GM18526 (cell line): ENCODE results near the gene AGA.

Experiments used
- POLR2A ChIP-seq: IDR thresholded peaks from 3 replicates; pipeline ENCODE4 v1.6.1; 2011; ENCODE audit not compliant: insufficient read length; ENCODE audit errors: extremely low read depth

The AGA gene

DNA sequence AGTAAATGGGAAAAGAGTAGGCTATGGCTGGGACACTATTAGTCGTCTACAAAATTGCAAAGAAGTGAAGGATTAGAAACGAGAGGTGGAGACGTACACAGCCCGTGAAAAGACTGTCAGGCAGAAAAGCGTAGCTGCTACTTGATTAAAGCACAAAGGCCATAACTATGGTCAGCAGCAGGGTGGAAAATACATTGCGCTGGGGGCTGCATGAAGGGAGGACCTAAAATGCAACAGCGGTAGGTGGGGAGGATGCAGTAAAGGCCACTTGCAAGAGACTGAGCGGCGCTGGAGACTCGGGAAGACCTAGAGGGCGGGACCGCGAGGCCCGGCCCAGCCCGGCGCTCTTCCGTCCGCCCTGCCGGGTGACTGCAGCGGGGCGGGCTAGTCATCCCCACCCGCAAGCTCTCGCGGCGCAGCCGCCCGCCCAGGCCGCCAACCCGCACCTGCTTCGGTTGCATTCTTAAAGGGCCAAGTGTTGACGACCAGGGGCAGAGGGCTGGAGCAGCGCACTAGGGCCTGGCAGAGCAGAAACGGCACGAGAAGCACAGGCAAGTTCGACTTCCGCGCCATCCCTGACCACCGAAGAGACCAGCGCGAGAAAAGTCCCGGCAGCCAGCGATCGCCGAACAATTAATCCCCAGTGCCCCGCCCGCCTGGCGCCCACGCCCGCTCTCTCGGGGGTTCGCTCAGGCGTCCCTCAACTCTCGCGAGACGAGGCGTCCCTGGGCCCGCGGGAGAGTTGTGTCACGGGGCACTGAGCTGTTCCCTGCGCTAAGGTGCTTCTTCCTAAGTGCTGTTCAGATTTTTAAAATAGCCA is at the start of gene AGA:
Gene AGA (minus strand): TSS at position 635 of the 820 bp plus-strand sequence. CDS start 62 bp downstream, at position 573.
- peak; percentile 90 for TF ChIP-seq POLR2A

DNA sequence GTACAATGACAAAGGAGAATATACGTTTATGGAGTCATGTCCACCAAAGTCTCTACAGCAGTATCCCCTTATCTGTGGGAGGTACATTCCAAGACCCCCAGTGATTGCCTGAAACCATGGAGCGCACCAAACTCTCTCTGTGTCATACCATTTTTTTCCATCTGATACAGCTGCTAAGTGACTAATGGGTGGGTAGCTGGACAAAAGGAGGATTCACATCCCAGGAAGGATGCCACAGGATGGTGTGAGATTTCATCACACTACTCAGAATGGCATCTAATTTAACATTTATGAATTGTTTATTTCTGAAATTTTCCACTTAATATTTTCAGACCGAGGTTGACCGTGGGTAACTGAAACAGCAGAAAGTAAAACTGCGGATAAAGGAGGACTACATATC is 49.8 kb upstream of the AGA start:
- TF ChIP-seq POLR2A, result no peak

DNA sequence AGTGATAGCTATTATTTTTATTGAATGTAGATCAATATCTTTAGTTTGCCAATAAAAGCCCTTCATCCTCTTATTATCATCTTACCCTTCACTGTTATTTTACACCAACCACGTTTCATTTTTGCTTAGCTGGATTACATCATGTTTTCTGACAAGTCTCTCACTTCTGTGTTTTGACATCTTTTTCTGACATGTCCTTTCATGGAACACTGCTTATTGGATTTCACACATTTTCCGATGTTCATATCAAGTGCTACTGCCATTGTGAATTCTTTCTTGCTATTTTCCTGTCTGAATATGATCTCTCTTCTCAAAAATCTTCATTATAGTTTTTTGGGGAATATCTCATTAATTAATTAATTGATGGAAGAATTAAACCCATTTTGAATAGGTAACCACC is 48.5 kb upstream of the AGA start:
- TF ChIP-seq POLR2A, result no peak

DNA sequence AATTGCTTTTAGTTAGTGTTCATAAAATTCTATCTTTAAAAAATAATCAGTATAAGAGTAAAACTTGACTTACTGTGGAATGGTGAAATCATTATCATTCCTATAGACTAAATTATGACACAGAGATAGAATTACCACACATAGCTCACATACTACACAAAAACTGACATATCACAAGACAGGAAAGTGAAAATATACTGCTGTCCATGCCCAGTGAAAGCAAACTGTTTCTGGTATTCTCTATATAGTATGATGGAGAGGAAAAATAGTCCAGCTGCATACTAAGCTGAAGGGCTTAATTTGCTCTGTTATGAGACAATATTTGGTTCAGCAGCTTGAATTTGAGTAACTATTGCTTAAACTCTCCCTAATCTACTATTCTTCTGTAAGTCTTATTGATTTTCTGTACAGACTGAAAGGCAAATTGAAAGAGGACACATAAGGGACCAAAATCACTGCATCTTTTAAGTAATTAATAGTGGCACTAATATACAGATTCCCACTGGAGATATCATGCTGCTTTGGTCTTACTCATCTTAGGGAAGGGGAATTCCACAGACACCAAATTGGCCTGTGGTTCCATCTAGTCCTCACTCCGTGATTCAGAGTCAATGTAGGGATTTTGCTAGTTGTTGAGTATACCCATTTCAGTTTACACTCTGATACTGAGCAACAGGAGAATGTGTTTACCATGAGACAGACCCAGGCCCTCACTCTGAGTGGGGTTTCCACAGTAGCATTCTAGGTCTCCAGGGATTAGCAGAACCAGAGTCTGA is 47.4 kb upstream of the AGA start:
- TF ChIP-seq POLR2A, result no peak

DNA sequence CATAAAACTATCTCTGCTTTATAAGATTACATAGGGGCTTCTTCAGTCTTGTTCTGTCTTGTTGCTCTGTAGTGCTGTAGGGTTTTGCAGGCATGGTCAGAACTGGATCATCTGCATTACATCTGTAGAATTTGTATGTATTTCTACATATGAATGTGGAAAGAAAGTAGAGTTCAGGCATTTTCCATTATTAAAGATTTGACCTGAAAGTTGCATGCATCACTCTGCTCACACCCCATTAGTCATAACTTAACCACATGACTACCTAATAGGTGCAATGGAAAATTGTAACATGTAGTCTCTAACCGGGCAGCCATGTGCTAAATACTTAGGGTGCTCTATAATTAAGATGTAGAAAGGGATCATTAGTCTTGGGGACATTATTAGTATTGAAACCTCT is 45.7 kb upstream of the AGA start:
- TF ChIP-seq POLR2A, result no peak

DNA sequence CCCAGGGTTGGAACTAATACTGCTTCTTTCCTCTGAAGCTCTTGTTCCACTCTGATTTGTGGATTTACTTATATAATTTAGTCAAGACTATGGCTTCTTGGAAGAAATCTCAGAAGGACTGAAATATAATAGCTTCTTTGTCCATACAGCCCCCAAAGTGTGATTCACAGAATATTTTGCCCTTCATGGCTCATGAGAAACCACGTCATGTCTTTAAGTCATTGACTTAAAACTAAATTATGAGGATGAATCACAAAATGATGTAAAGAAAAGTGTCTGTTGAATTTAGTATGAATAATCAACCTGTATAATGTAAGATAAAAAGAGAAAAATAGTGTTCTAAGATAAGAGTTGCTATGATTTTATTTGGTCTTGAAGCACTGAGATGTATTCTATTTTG is 43.3 kb upstream of the AGA start:
- TF ChIP-seq POLR2A, result no peak

DNA sequence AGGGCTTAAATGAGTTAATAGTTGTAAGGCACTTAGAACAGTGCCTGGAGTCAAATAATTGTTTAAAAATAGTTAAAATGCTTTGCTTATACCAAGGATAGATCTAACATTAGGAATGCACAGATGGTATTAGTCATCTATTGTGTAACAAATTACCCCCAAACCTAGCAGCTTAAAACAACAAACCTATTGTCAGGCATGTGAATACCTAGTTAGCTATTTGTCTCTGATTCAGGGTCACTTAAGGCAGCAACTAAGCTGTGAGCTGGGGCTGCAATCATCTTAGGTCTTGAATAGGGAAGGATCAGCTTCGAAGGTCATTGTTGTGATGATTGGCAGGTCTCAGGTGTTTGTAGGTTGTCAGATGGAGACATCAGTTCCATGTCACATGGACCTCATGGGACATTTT is 42.4 kb upstream of the AGA start:
- no peak for TF ChIP-seq POLR2A

DNA sequence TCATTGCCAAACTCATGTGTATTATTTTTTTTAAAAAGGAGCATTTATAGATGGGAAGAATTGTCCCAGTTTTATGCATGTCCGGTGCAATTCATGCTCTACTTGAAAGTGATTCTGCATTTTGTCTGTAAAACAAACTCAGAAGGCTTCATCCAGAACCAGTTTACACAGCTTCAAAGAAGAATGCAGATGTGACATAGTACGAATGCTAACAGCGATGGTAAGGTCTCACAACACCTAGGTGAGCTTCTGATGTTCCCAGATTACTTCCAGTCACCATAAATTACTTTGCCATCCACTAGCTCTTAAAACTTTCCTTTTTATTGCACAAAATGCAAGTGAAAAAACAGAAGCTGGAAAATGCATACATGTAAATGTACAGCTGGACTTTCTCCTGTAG is 41.5 kb upstream of the AGA start:
- no peak for TF ChIP-seq POLR2A

DNA sequence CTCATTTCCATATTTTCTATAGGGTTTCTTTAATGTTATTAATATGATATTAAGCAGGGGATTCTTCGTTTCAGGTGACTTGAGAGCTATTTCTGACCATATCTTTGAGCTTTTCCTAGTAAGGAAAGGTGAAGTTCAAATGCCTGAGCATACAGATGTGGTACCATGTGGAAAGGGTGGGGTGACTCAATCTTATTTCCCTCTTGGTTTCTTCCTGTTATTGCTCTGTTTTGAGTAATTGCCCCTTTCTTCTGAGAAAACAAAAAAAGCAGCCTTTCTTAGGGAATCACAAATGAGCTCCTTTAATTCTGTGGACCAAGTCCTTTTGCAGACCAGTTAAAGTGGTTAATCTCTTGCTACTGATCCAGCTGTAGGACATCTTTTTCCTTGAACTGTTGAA is 41.0 kb upstream of the AGA start:
- TF ChIP-seq POLR2A, result no peak

DNA sequence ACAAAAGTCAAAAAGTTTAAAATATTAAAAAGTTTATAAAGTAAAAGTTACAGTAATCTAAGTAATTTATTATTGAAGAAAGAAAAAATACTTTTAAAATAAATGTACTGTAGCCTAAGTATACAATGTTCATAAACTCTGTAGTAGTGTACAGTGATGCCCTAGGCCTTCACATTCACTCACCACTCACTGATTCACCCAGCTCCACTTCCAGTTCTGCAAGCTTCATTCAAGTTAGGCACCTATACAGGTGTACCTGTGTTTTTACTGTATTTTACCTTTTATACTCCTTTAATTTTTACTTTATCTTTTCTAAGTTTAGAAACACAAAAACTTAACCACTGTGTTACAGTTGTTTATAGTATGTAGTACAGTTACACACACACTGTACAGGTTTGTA is 40.1 kb upstream of the AGA start:
- no peak for TF ChIP-seq POLR2A

DNA sequence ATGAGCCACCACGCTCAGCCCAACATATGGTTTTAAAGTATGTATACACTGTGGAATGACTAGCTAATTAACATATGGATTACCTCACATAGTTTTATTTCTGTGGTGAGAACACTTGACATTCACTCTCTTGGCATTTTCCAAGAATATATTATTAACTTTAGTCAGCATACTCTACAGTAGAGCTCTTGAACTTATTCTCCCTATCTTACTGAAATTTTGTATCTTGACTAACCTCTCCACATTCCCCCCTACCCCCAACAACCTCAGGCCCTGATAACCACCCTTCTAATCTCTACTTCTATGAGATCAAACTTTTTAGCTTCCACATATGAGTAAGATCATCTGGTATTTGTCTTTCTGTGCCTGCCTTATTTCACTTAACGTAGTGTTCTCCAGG is 38.6 kb upstream of the AGA start:
- TF ChIP-seq POLR2A, result no peak

DNA sequence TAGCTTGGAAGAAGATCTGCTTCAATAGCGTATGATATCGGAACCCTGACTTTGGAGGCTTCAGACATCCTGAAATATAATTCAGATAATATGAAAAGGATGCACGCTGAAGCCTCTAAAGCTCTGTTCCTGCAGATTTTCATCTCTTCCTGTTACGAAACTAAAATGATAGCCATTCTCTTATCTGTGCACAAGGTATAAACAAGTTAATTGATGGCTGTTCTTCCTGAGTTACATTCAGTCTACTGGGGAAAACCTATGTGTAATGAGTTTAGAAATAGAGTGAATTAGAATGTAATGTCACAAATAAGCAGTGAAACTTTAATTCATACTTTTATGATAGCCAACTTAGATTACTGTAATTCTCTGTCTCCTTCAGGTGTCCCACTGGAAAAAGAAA is 36.8 kb upstream of the AGA start:
- TF ChIP-seq POLR2A, result no peak

DNA sequence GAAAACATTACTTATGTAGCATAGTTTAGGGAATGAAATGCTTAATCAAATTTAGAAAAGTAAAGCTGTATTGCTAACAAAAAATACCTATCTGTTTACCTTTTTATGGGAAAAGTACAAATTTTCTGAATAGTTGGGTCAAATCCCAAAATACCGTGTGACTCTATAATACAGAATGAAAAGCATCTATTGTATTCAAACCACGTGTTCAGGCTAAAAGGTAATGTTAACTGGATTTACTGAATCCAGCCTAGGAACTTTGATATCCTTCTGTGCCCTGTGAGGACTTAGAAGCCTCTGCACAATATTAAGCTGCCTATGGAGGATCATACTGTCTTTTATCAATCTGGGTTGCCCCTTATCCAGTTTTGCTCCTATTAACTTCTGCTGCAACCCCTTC is 36.3 kb upstream of the AGA start:
- TF ChIP-seq POLR2A, result no peak

DNA sequence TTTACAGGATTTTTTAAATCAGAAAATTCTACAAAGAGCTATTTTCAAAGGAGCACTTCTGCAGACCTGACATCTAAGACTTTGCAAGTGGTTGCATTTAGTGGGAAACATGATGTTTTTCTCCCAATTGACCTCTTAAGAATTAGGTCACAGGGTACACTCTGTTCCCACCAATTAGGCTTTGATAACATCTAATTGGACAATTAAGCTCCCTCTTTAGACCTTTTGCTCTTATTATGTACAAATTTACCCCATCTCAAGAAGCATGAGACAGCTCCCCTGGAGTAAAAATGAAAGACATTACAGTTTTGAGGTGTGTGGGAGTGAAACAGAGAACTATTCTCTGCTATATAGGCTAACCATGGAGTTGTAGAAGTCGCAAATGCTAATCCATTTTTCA is 31.8 kb upstream of the AGA start:
- TF ChIP-seq POLR2A, result no peak

DNA sequence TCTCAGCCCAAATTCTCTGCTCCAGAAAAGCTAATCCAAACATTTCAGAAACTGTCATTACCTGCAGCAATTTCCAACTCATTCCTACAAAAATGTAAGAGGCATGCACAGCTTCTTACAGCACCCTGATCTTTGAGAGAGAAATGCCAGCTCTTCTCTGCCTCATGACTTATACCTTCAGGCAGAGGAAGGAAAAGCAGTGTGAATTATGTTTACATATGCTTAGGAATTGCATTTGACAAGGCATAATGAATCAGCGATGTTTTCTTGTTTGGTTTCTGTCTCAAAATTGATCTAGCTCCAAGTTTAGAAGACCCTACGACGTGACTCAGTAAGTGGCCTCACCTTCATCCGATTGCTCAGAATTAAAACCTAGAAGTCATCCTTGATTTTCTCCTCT is 21.8 kb upstream of the AGA start:
- TF ChIP-seq POLR2A, result no peak

DNA sequence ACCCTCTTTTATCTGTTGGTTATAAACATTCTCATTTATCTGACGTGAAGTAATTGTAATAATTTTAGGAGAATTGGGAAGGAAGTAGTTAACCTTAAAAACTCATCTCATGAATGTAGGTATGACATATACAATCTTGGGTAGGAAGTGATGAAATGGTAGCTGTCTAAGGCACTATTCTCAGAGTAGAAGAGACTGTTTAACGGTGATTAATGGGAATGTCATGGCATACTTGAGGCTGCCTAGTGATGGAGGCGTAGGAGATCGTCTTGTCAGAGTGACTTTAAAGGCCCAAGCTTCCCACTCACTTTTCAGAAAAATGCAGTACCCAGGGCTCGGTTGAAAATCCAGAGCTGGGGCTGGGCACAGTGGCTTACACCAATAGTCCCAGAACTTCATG is 19.4 kb upstream of the AGA start:
- no peak for TF ChIP-seq POLR2A

DNA sequence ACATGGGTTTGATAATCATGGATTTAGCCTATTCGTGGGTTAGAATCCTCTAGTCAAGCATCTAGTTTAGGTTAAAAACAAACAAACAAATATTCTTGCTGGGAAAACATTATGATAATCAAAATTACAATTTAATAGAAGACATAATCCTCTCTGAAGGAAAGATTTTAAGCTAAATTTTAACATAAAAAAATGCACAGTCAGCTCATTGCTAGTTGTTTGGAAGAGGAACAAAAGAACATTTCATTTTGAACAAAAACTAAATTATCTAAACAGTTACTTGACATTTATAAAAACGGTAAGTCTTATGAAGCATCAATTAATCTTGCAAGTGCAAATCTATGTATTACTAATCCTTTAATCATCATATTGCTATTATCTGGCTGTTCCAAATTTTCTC is 18.2 kb upstream of the AGA start:
- no peak for TF ChIP-seq POLR2A

DNA sequence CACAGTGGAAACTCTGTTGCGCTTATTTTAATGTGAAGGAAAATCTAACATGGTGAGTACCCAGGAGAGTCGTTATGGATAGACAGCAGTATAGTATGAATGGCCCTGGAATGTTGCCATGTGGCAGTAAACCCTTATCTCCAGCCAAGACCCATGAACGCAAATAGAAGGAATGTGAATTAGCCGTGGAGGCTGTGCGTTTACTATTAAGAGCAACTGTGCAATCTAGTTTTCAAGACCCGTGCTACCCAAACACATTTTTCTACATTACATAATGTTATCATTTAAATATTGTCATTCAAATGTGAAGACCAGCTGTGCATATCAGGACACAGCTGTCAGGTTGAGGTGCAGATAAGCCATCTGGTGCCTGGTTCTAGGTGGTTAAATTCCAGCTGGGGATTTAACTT is 13.3 kb upstream of the AGA start:
- TF ChIP-seq POLR2A, result no peak
